K562 (cell line): ENCODE data around the gene STK24. TPM values are rescaled to one million over a fixed set of nuclear protein-coding genes. Genes with fewer than 3 reads are reported as not detected.

ENCODE experiments used
- ATAC-seq: fragments of 200-7000 bp; cut with Tn5 transposase; 3 replicates; pipeline ENCODE4 v1.9.1; 2020; ENCODE audit warnings: moderate library complexity
- BruUV-seq: library from RNA; stranded (reverse); fragments of 400-500 nt; replicated peaks from 2 replicates; lab custom pipeline; 2021; lab: Mats Ljungman, UMichigan
- CTCF ChIA-PET: fragments of 300-600 bp; formaldehyde crosslinking; extraction: SDS; loops from one replicate; lab custom pipeline; 2021; ENCODE audit warnings: low intra/inter-chr PET ratio; lab: Yijun Ruan, JAX
- POLR2A ChIA-PET: fragments of 300-600, 350-650 bp; sonication (Branson Sonifier 250); formaldehyde crosslinking; extraction: SDS; loops from one replicate; lab custom pipeline; 2021; ENCODE audit warnings: antibody characterized with exemption, inconsistent platforms; lab: Yijun Ruan, JAX
- DNase-seq, 4 experiments: peaks; one replicate each; pipeline versions ENCODE4 v3.0.0 to v3.0.0-alpha.2; 2011 to 2018; ENCODE audit warnings: low spot score in 3 of 4, mixed read lengths in 3 of 4; ENCODE audit errors: extremely low read depth in 1 of 4
- FAIRE-seq: peaks from 2 replicates; lab custom pipeline; 2011; peaks lifted over from hg19 to GRCh38; lab: Jason Lieb, UNC
- H2AFZ ChIP-seq: 2 replicates; pipeline ENCODE4 v1.6.0; 2011; ENCODE audit warnings: low read depth, low read length, control low read depth, inconsistent platforms
- H3K27ac ChIP-seq: fragments of 200-600 bp; 3 replicates; pipeline ENCODE4 v1.8.0; 2011; ENCODE audit warnings: low read depth, mild to moderate bottlenecking, control low read depth, inconsistent platforms, low read length, moderate library complexity, mixed read lengths; ENCODE audit errors: extremely low read depth
- H3K27me3 ChIP-seq, 2 experiments: fragments of 300-600 bp in 1 of 2; 2 replicates in 1 of 2; 3 replicates in 1 of 2; pipeline versions ENCODE4 v1.6.0 to v1.8.0; 2011; ENCODE audit warnings: inconsistent platforms in 2 of 2, low read length in 2 of 2, mild to moderate bottlenecking in 1 of 2, mixed read lengths in 1 of 2, moderate library complexity in 1 of 2; ENCODE audit not compliant: control insufficient read depth in 2 of 2, insufficient read depth in 2 of 2
- H3K36me3 ChIP-seq: fragments of 300-600 bp; 3 replicates; pipeline ENCODE4 v1.8.0; 2011; ENCODE audit warnings: mild to moderate bottlenecking, low read length, inconsistent platforms; ENCODE audit not compliant: control insufficient read depth, insufficient read depth
- H3K4me1 ChIP-seq, 2 experiments: fragments of 200-600 bp in 1 of 2; replicated peaks in 1 of 2; 2 replicates in 1 of 2; 3 replicates in 1 of 2; pipeline versions ENCODE4 v1.5.1 to v1.8.0; 2011; ENCODE audit warnings: inconsistent platforms in 2 of 2, low read length in 2 of 2, mild to moderate bottlenecking in 1 of 2, mixed read lengths in 1 of 2, moderate library complexity in 1 of 2; ENCODE audit not compliant: control insufficient read depth in 2 of 2, insufficient read depth in 2 of 2
- H3K4me2 ChIP-seq: 2 replicates; pipeline ENCODE4 v1.6.1; 2011; ENCODE audit warnings: low read length, control low read depth, inconsistent platforms, mixed read lengths; ENCODE audit not compliant: insufficient read depth
- H3K4me3 ChIP-seq: fragments of 200-600 bp; sonication (generic), shearing (Covaris generic); 2 replicates; pipeline ENCODE4 v1.5.1; 2016; ENCODE audit warnings: control low read depth, inconsistent platforms
- H3K79me2 ChIP-seq: fragments of 200-600 bp; 3 replicates; pipeline ENCODE4 v1.8.0; 2011; ENCODE audit warnings: low read length, inconsistent platforms; ENCODE audit not compliant: control insufficient read depth, insufficient read depth
- H3K9ac ChIP-seq, 2 experiments: 2 replicates each; pipeline versions ENCODE4 v1.6.0 to v1.6.1; 2011; ENCODE audit warnings: low read depth in 2 of 2, low read length in 2 of 2, control low read depth in 1 of 2, inconsistent platforms in 1 of 2, mild to moderate bottlenecking in 1 of 2, mixed read lengths in 1 of 2; ENCODE audit not compliant: insufficient read depth in 1 of 2
- H3K9me1 ChIP-seq: one replicate; pipeline ENCODE4 v1.6.0; 2011; ENCODE audit warnings: inconsistent platforms, mild to moderate bottlenecking, low read length, moderate library complexity; ENCODE audit not compliant: control insufficient read depth, insufficient read depth
- H3K9me3 ChIP-seq: replicated peaks from 2 replicates; pipeline ENCODE4 v1.5.1; 2011; ENCODE audit warnings: low read depth, low read length, inconsistent platforms; ENCODE audit not compliant: control insufficient read depth, insufficient read depth
- H4K20me1 ChIP-seq: replicated peaks from 2 replicates; pipeline ENCODE4 v1.6.1; 2011; ENCODE audit warnings: low read length, inconsistent platforms, mixed read lengths; ENCODE audit not compliant: control insufficient read depth, insufficient read depth
- EGR1 ChIP-seq: fragments of 450-650 bp; conservative IDR thresholded peaks from 2 replicates; pipeline ENCODE4 v1.6.1; 2017; ENCODE audit warnings: mild to moderate bottlenecking
- NCOR1 ChIP-seq: fragments of 450-650 bp; IDR thresholded peaks from 2 replicates; pipeline ENCODE4 v1.6.1; 2016; ENCODE audit warnings: mild to moderate bottlenecking, moderate library complexity
- NRF1 ChIP-seq, 2 experiments: fragments of 450-650 bp; IDR thresholded peaks in 1 of 2; conservative IDR thresholded peaks in 1 of 2; 2 replicates each; pipeline ENCODE4 v1.6.1; 2014; ENCODE audit warnings: mild to moderate bottlenecking in 2 of 2
- PREB ChIP-seq: sonication (generic); formaldehyde crosslinking; IDR thresholded peaks from 2 replicates; pipeline ENCODE4 v1.8.1; 2023; ENCODE audit warnings: mild to moderate bottlenecking, missing genetic modification reagents
- WGBS: fragments of 100-300 bp; shearing (Covaris generic); methylation state at CpG from one replicate; pipeline ENCODE4 v1.1.6; 2016; ENCODE audit warnings: low coverage, mixed read lengths; ENCODE audit not compliant: insufficient coverage; ENCODE audit errors: missing lambda C conversion rate; 5-methylcytosine and 5-hydroxymethylcytosine counted together
- in situ Hi-C: fragments of 300-500 bp; cut with MboI; formaldehyde crosslinking; loops from 4 replicates; pipeline ENCODE4 v1.15.0; 2018; ENCODE audit warnings: inconsistent platforms, mixed read lengths
- intact Hi-C: fragments of 100-400 bp; cut with micrococcal nuclease; formaldehyde crosslinking; loops from 2 replicates; pipeline ENCODE4 v1.14.2; 2022
- polyA plus RNA-seq, 8 experiments: library from polyadenylated mRNA; depleted of rRNA in 4 of 8; stranded (reverse) in 5 of 8; unstranded in 3 of 8; fragments of >200 nt; fragmentation: Nextera tagmentation in 2 of 8; fragmentation: Illumina TruSeq in 1 of 8; extraction: Ambion mirVana in 2 of 8; extraction: Trizol in 1 of 8; gene quantifications; 2 replicates each; pipeline versions ENCODE4 v1.2.1 to v1.2.3, GENCODE V29; 2011 to 2014; ENCODE audit warnings: inconsistent platforms in 1 of 8, missing spikeins in 1 of 8
- total RNA-seq, 7 experiments: library from RNA; depleted of rRNA in 6 of 7; stranded (reverse); fragments of >200 nt in 6 of 7; fragmentation: Illumina TruSeq in 2 of 7; extraction: Trizol in 2 of 7; gene quantifications; 2 replicates each; pipeline versions ENCODE4 v1.2.1 to v1.2.3, GENCODE V29; 2011 to 2021; ENCODE audit warnings: low replicate concordance in 1 of 7

The STK24 gene
- total and polyA plus RNA-seq, 9 of the 15 experiments (the other 6 are each of a cell fraction or from before 2014, with no cell fraction given), result 3.8 to 78.4 (median 28.2) TPM

GRCh38 chr13:98476106-98476505, 100.8 kb downstream of the STK24 start:
- WGBS, result 19% methylated on average over 3 of the region's 5 CpGs
- Histone ChIP-seq H4K20me1 (peaks cover 17% of the 10 kb centered on the region), H3K9ac (peak overlapping the region; percentile 44 to 79; a peak in 2 of 4 replicates), H3K27me3 (no peaks in the 10 kb centered on the region), H3K9me3 (no peaks in the 10 kb centered on the region), H3K9me1 (no peaks in the 10 kb centered on the region), H3K4me3 (no peak overlapping the region), H3K4me2 (peak overlapping the region; percentile 41; the same call in 1 of the 2 replicates), H3K27ac (peak overlapping the region; percentile 70; the same call in 2 of the 3 replicates), H3K79me2 (peaks cover 47% of the 10 kb centered on the region), H2AFZ (no peak overlapping the region), H3K36me3 (peaks cover 34% of the 10 kb centered on the region; the same call in 2 of the 3 replicates), H3K4me1 (peaks cover 32 to 39% of the 10 kb centered on the region in 2 experiments)
- TF ChIP-seq PREB (CRISPR knock-in tag) (no peak), NCOR1 (0 out of 2 replicates have a peak, but pooled peaks have one; percentile 15), NRF1 (conservative IDR thresholded peaks at IDR 0.05 in 1 of 2, IDR thresholded peaks at IDR 0.05 in 1 of 2) (no peak), EGR1 (0 out of 2 replicates have a peak, but pooled peaks have one; percentile 35)
- ChIA-PET POLR2A (no interaction called here), CTCF (no interaction called here)
- in situ Hi-C loops (no loop called here), intact Hi-C loops (loop anchor here (5.0 kb wide), 1 partner anchor 96 kb away; no protein-coding TSS in a partner anchor)
- BruUV-seq, result no TSS peak
- no peak for DNase-seq
- FAIRE-seq, result no peak
- no peak for ATAC-seq
